PC-9 (cell line): ENCODE data around the gene JARID2.

Source experiments
- CTCF ChIP-seq: fragments of 200-600 bp; sonication (generic); conservative IDR thresholded peaks from 2 replicates; pipeline ENCODE4 v1.6.1; 2017; ENCODE audit warnings: mixed run types, antibody characterized with exemption, mild to moderate bottlenecking, moderate library complexity
- EZH2 ChIP-seq: fragments of 200-600 bp; sonication (generic); IDR thresholded peaks from 2 replicates; pipeline ENCODE4 v1.8.0; 2017; ENCODE audit warnings: antibody characterized with exemption, low read depth

GRCh38 chr6:15553736-15554294, 307.9 kb downstream of the JARID2 start:
- TF ChIP-seq CTCF (no peak), EZH2 (no peak)
